ENCODE data around the gene ZBTB20.

- TF ChIP-seq CTCF (IDR thresholded peaks at IDR 0.05; ENCODE audit: poor library complexity, severe bottlenecking) (no peak), MXI1 (conservative IDR thresholded peaks at IDR 0.05; ENCODE audit: poor library complexity, severe bottlenecking) (no peak), POLR2AphosphoS5 (IDR thresholded peaks at IDR 0.05) (no peak), TAF1 (IDR thresholded peaks at IDR 0.05; ENCODE audit: low read depth) (no peak), RAD21 (conservative IDR thresholded peaks at IDR 0.05) (no peak), EP300 (conservative IDR thresholded peaks at IDR 0.05; ENCODE audit: poor library complexity, severe bottlenecking) (no peak), REST (IDR thresholded peaks at IDR 0.05; ENCODE audit: borderline replicate concordance) (no peak)
Observed at GRCh38 chr3:114293838-114294535, 853.1 kb downstream of the ZBTB20 start, which contains the start of gene TIGIT.

All from neural cell (in vitro differentiated cells).